GM11168 (cell line): ENCODE data around the gene PLK2.

Source experiments
- in situ Hi-C: fragments of 300-500 bp; cut with MboI; formaldehyde crosslinking; loops from one replicate; pipeline ENCODE4 v1.12.0; 2022; ENCODE audit warnings: low sequenced_read_pairs; ENCODE audit not compliant: unreplicated experiment

The PLK2 gene

DNA sequence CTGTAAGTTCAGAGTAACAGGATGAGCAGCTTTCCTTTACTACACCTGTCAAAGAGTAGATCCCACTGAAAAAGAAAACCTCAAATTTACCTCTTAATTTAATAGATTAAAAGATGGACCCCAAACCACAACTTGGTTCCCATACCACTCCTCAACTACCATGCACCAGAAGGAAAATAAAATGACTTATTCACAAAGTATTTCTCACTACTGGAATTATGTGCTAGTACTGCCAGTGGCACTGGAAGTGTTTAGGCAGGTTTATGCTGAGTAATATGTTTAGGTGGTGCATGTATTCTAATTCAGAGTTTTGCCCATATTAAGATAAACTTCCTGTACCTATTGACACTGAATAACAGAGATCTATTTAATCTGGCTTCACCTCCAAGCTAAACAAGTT, 6.6 kb downstream of the PLK2 start:
- in situ Hi-C loops, result loop anchor here (10.0 to 25.0 kb wide), 2 partner anchors 691 to 949 kb away; no protein-coding TSS in a partner anchor

DNA sequence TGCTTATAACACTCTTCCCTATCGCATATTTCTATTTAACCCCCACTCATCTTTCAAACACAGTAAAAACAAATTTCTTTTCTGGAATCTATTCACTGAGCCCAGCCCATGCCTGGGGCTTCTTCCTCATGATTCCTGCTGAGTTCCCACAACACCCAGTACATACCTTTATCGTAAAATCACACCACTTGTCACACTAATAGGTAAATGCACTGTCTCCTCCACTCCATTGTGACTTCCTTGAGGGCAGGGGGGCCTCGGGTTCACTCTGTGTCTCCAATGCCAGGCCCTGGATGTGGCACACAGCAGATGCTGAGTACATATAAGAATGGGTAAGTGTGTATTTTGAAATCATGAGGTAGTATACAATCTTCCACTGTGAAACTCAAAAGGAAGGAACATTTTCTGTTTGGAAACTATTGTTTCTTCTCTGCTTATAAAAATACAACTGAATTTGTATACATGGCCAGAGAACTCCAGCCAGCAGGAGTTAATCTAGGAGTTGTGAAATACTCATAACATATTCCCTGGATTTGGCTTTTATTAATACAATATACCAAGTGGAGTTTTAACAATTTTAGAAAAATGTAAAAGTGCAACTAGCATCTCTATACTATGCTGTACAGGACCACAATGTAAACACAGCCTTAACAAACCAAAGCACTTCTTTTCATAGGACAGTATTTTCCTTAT, 7.2 kb downstream of the PLK2 start:
- in situ Hi-C loops, result loop anchor here (10.0 to 25.0 kb wide), 2 partner anchors 690 to 948 kb away; no protein-coding TSS in a partner anchor

DNA sequence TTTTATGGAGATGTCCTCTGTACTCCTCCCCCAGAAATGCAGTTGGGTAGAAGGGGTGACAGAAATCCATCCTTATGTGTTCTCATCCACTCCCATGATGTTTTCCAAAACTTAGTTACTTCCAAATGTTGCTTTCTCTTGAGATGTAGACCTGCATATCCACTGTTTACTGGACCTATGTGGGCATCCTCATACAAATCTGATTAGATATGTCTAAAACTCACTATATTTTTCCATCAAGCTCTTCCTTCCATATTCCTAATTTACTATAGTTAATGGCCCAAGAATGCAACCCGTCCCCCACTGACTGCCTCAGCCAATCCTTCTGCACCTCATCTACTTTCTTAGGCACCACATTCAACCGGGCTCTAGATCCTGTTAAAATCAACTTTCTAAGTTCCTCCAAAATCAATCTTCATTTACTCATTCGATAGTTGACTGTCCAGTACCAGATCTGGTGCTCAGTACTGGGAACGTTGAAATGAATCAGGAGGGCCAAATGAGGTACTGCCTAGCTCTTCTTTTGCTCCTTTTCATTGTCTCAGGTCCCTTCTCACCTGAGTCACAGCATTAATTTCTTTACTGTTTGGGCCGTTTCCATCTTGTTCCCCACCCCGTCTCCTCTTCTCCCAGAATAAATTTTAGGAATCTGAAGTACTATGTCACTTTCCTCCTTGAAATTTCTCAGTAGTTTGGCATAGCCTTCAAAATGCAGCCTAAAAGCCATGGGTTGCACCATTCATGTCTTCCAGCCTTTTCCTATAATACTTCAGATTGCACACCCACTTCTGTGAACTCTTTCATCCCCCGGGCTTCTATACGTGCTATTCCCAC, 7.9 kb downstream of the PLK2 start:
- in situ Hi-C loops, result loop anchor here (10.0 to 25.0 kb wide), 2 partner anchors 690 to 947 kb away; no protein-coding TSS in a partner anchor

DNA sequence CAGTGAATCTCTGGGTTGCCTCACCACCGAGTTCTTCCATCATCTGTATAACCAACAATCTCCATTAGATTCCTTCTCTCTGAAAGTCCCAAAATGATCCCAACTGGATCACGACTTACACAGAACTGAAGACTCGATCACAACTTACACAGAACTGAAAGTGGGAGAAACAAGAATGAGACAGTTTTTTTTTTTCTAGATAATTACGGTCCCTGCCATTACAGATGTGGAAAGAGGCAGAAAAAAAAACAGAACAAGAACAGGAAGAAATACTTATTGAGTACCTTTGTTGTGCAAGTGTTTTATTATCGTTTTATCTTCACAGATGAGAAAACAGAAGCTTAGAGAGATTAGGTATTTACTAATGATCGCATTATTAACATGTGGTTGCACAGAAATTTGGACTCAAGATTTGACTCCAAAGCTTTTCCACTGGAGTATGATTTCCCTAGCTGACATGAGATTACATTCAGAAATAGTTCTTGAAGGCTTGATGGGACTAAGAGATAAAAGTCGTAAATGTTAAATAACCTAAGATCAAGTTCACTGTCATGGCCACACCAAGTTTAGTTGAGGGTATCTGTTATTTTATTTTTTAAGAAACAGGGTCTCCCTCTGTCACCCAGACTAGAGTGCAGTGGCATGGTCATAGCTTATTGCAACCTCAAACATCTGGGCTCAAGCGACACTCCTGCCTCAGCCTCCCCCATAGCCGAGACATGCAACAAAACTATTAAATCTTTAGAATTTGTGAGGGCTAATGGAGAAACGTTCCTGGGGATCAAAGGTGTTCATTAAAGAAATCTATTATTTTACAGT, 8.9 kb downstream of the PLK2 start:
- in situ Hi-C loops, result loop anchor here (10.0 to 25.0 kb wide), 2 partner anchors 689 to 946 kb away; no protein-coding TSS in a partner anchor

DNA sequence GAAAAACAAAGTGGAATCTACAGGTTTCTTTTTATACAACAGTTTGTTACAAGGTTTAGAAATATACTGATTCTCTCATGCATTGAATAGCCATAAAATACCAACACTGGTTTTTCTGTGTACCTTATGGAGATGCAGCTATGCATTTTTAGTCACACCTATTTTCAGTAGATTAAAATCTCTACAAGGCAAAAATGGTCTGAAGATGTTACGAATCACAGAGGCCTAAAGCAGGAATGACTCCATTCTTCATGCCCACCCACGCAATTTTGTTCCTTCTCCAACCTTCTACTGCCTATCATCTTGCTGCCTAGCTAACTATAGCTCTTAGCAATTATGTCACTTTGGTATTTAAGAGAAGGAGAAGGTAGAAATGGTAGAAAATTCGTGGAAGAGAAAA, 9.9 kb downstream of the PLK2 start:
- in situ Hi-C loops, result loop anchor here (10.0 to 25.0 kb wide), 2 partner anchors 688 to 945 kb away; no protein-coding TSS in a partner anchor

DNA sequence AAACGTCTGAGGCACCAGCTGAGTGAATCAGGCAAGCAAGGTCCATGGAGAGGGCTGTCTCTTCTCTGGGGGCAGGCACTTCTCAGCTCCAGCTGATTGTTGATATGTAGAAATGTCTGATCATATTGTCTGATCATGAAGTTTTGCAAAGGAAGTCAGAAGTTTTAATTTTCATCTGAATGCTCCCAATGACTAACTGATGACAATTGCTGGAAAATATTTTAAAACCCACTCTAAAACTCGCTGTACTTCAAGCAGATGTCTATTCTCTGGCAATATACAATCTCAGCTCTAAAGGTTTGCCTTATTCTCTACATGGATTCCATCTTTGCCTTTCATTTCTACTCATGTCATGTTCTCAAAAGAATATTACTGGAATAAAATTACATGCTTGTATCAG, 12.7 kb downstream of the PLK2 start:
- in situ Hi-C loops, result no loop called here

DNA sequence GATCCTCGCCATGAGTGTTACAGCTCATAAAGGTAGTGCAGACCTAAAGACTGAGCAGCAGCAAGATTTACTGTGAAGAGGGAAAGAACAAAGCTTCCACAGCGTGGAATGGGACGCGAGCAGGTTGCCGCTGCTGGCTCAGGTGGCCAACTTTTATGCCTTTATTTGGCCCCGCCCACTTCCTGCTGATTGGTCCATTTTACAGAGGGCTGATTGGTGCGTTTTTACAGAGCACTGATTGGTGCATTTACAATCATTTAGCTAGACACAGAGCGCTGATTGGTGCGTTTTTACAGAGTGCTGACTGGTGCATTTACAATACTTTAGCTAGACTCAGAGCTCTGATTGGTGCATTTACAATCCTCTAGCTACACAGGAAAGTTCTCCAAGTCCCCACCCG, 13.9 kb downstream of the PLK2 start:
- in situ Hi-C loops, result no loop called here

DNA sequence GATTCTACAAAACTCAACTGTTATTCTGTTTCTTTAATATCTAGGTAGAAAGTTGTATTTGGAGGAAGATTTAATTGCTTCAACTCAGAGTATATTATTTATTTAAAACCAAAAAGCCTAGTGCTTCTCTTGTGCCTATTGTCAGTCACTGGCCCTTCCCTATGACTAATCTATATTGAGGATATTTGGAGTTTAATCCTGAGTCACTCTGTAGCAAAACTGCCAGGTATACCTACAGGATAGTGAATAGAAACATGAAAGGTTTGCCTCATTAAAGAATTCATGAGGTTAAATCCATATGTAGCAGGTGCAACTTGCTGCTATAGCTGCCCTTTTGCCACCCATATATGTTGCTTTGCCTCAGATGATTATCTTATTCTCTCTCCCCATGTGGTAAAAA, 15.1 kb downstream of the PLK2 start:
- in situ Hi-C loops, result no loop called here

DNA sequence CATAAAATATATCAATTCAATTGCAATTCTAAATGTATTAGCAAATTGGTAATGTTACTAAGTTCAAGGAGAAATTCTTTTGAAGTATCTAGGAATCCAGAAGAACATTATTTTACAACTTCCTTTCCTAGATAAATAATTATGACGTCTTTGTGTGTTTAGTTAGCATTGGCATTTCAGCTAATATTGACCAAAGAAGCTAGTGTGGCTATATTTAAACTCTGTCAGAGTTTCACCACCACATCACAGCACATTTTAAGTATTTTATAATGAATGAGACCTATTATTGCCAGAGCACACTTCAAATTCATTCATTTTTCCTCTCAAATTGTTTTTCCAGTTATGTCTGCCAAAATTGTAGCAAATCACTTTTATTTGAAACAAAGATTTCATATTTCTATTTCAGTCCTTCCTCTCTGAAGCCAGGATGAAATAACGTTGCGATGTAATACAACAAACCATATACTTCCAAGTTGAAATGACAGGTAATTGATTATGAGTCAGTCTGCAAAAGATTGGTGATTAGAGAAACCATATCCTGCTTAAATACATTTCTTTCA, 18.9 kb downstream of the PLK2 start:
- in situ Hi-C loops, result no loop called here

DNA sequence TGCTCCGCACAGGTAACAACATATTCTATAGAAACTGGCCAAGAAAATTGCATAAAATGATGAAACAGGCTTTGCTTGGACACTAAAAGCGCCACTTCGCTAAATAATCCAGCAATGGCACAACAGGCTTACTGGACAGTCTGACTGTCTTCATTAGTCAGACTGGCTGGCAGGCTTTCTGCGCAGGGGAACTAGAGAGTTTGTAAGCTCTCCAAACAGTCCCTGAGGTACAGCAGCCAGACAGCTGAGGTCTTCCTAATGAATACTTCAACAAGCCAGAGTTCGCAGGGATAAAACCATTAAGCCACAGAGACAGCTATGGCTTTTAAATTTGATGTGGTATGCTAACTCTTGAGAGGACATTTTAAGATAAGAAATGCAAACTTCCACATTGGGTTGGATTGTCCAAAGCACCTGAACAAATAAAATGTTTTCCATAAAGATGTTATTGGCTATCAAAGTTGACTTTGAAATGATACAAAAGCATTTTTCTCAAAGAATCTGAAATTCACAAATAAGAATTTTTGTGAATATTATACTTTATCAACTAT, 20.7 kb downstream of the PLK2 start:
- in situ Hi-C loops, result no loop called here

DNA sequence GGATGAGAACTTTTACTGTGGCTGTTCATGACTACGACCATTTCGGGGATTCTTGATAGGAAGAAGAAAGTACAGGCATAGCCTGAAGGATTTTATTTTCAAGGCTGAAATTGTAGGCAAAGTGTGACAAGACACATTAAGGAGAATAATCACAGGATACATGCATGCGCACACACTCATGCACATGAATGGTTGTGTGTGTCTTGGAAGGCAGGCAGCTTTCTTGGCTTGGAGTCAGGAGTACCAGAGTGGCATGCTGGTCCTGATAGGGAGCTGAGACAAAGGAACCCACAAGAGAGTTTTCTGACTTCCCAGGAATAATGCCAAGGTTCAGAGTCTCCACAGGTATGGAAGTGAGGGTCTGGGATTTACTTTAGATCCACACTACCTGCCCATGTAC, 22.2 kb downstream of the PLK2 start:
- in situ Hi-C loops, result no loop called here

DNA sequence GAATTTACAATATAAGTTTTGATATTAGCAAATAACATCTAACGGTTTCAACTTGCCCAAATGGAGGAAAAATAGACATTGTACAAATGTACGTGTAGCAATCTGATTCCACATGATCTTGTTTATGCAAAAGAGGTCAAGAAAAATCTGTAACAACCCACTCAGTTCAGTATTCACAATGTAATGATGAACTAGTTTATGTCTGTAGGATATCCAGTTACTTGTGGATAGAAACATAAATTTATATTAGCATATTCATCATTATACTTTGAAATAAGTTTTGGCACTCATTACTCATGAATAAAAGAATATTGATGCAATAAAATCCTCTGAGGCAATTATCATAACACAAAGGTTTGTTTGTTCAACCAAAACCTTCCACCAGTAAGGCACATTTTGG, 28.1 kb downstream of the PLK2 start:
- in situ Hi-C loops, result no loop called here

DNA sequence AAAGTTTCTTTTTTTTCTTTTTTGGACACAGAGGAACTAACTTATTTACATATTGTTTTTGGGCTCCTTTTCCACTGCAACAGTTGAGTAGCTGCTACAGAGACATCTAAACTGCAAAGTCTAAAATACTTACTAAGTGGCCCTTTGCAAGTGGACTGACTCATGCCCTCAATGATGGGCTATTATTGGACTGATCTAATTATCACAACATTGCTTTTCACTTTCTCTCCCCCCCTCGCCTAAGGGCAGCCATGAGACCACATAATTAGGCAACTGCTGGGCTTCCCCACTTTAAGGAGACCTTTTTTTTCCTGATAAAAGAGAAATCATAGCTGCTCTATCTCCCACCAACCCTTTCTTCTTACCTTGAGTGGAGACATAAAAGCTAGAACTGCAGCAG, 47.0 kb downstream of the PLK2 start:
- in situ Hi-C loops, result no loop called here

DNA sequence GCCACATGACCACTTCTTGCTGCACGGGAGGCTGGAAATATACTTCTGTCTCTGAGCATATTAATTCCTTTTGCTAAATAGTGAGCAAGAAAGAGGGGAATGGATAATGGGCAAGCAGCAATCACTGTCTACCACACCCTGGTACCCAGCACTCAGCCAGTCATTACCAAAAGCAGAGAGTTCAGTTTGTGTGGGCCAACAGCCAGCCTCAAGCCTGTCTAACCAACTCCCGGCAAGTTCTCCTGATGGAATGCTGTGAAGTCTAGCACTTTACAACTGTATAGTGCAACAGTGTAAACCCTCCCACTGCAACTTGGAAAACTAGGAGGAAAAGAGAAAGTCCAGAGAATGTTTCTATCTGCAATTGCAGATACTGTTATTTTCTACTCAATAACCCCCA, 47.8 kb downstream of the PLK2 start:
- in situ Hi-C loops, result no loop called here

DNA sequence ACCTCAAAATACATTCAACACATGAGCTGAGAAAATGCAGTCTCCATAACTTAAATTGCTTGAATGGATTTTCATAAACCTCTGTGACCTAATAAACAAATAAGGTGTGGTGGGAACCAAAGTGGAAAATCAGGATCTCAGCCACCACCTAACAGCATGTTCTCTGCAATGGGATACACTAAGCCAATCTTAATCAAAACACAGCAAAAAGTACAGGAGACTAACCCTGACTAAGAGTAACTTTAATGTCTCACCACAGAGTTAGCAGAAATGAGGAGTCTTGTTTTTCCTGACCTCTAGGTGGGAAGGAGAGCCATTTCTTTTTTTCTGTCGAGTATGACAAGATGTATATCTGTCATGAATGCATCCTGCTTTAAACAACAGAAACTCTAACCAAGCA, 48.5 kb downstream of the PLK2 start:
- in situ Hi-C loops, result no loop called here

DNA sequence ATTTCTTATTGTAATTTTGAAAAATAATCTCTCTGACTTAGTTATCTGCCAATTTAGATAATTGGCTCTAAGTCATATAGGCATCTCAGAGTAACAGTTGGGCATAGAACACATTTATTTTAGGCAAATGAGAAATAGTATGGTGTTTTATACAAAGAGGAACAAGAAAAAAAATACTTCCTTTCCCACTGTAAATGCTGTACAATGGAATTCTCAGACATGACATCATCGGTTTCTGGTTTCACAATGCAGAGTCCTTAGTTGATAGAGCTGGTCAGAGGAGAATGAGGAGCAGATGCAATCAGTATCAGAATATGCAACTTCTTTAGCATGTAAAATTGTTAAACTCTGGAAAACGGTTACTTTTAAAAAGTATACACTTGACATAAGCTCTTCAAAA, 49.4 kb downstream of the PLK2 start:
- in situ Hi-C loops, result no loop called here

DNA sequence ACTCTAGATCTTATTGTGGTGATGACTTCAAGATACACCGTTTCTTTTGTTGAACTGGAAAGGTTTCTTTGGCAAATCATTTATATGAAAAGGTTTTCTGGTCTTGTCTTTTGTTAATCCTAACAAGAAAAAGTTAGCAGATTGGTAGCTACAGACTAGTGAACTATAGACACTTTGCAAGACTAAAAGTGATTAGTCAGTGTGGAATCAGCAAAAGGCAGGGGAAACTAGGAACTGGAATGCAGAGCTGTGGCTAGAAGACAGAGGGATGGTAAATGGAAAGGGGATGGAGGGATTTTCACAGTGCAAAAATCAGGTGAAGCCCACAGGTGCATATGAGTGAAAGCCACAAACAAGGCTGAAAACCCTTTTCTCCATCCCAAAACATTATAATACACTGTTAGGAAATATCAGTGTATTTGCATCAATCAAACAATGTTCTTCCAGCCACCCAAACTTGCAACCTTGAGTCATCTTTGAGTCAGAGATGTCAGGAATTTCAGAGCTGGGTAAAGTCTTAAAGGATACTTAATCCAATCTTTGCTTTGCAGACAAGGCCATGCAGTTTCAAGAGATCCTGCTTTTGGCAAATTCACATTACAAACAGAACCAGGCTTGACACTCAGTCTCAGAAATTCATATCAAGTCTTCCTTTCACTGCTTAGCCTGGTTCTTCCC, 52.7 kb downstream of the PLK2 start:
- in situ Hi-C loops, result no loop called here

DNA sequence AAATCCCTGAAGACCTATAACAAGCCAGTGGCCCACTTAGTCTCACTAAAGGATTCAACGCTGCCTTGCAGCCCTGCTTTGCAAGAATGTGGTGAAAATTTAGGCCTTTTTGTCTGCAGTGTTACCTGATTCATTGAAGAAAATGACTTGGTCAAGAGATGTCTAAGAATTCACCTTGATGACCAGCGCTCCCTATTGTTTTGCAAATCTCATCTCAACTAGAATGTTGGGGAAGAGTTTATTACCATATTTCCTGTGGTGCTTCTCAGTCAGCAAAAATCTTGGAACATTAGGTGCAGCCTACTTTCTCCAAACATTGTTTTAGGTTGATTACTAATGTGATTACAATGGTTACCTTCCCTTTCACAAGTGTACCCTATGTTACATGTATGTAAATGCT, 53.5 kb downstream of the PLK2 start:
- in situ Hi-C loops, result no loop called here

DNA sequence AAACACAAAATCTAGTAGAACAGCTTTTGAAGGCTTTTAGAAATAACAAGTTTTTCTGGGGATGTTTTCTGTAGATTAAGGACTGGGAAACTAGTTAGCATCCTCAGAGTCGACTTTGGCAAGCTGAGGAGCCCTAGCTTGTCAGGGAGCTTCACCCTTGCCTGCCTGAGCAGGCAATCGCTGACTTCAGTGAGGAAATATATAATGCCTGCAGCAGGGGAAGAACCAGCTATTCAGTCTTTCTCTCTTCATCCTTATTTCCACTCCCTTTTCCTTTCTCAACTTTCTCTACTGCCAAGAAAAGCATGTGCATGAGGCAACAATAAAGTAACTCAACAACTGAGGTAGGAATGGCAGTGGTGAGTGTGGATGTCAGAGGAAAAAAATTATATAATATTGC, 54.7 kb downstream of the PLK2 start:
- in situ Hi-C loops, result no loop called here
